GM12872 (cell line): ENCODE results near the gene EPB41.

Experiments
- TF ChIP-seq, protein P1 (sequence below): IDR thresholded peaks from 3 replicates; pipeline ENCODE4 v1.5.1; 2011; ENCODE audit warnings: low read depth, mild to moderate bottlenecking, low read length, moderate library complexity; ENCODE audit not compliant: insufficient read depth

Gene EPB41

DNA sequence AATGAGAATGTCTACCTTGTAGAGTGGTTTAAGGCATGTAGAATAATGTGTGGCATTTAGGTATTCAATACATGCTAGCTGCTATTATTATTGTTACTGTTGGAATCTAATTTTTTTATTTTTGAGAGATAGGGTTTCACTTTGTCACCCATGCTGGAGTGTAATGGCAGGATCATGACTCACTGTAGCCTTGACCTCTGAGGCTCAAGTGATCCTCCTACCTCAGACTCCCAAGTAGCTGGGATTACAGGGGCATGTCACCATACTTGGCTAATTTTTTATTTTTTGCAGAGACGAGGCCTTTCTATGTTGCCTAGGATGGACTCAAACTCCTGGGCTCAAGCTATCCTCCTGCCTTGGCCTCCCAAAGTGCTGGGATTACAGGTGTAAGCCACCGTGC is 61.9 kb downstream of the EPB41 start:
- TF ChIP-seq, protein P1, sequence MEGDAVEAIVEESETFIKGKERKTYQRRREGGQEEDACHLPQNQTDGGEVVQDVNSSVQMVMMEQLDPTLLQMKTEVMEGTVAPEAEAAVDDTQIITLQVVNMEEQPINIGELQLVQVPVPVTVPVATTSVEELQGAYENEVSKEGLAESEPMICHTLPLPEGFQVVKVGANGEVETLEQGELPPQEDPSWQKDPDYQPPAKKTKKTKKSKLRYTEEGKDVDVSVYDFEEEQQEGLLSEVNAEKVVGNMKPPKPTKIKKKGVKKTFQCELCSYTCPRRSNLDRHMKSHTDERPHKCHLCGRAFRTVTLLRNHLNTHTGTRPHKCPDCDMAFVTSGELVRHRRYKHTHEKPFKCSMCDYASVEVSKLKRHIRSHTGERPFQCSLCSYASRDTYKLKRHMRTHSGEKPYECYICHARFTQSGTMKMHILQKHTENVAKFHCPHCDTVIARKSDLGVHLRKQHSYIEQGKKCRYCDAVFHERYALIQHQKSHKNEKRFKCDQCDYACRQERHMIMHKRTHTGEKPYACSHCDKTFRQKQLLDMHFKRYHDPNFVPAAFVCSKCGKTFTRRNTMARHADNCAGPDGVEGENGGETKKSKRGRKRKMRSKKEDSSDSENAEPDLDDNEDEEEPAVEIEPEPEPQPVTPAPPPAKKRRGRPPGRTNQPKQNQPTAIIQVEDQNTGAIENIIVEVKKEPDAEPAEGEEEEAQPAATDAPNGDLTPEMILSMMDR, result no peak

DNA sequence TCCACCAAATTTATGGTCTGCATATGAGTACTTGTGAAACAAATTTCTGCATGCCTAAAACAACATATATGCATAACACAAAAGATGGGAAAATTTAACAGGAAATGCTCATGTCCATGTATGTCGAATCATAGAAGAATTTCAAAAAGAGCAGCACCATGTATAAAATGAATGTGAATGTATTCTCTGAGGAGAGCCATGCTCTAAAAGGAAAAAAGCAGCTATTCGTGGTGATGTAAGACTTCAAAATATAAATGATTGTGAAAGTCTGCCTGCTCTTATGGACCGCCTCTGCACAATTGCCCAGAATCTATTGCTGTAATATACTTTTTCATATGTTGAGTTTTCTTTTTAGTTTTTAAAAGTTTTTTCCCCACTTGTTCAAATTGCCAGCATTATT is 66.8 kb downstream of the EPB41 start:
- TF ChIP-seq, protein P1, result no peak

DNA sequence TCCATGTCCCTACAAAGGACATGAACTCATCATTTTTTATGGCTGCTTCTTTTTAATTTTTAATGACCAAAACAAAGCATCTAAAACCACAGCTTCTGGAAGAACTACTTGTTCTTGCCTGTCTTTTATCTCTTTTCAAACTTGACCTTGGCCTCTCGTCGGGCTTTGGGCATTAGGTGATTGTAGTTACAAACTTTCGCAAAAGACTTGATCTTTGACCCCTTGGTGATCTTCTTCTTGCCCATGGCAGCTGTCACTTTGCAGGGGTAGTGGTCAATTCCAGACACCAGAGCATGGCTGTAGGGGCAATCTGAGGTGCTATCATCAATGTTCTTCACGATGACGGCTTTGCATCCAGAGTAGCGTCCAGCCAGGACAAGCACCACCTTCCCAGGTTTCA is 67.8 kb downstream of the EPB41 start:
- TF ChIP-seq, protein P1, result no peak

DNA sequence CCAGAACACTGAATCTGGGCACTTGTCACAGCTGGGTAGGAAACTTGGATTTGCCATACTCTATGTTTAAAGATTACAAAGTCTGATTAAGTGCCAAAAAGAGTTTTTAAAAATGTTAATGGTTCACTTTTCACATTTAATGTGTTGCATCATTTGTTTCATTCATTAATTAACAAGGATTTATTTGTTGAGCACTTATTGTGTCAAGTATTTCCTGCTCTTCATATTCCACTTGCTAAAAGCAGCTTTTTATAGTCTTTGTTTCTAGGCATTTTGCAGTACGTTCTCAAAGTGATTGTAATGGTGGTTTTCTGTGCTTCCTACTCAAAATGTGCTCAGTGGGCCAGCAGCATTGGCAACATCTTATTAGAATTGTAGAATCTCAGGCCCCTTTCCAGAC is 68.7 kb downstream of the EPB41 start:
- TF ChIP-seq, protein P1, result no peak

DNA sequence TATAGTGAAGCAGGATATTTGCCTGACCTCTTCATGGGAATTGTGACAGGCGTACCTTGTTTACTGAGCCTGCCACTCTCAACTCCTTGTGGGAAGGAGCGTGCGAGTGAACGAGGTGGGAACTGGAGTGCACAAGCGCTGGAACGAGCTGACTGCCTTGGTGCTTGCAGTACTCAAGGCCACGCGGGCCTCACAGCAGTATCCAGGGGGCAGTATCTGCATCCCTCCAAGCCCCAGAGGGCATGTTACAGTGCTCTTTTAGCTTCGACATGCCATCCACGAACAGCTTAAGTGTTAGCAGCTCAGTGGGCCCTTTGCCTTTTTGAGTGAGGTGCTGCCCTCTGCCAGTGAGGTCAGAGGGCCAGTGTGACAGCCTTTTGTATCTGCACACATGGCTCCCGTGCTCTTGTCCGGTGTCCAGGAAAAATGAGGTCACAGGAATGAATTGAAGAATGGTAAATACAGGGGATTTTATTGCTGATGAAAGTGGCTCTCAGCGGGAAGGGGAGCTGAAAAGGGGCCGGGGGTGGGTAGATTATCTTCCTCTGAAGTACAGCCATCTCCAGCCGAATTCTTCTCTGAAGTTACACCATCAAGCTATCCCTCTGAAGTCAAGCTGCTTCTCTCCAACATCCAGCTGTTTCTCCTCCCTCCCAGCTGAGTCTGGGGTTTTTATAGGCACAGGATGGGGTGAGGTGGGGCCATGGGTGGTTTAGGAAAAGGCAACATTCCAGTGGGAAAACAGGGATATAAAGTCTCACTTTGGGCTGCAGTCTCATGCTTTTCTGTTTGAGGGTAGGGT is 69.3 kb downstream of the EPB41 start:
- TF ChIP-seq, protein P1, result no peak

DNA sequence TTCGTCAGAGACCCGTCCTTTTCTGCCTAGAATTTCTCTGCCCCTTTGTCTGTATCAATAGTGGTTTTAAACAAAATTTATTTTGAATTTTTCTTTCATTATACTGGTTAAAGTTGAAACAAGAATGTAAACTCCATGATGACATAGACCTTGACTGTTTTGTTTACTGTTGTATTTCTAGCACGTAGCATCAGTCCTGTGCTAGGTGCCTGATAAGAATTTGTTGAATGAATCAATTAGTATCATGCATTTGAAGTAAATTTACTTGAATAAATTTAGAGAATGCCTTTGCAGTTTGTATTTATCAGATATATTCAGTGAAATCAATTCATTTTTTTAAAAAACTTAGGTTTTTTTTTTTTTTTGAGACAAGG is 69.9 kb downstream of the EPB41 start:
- TF ChIP-seq, protein P1, result no peak

DNA sequence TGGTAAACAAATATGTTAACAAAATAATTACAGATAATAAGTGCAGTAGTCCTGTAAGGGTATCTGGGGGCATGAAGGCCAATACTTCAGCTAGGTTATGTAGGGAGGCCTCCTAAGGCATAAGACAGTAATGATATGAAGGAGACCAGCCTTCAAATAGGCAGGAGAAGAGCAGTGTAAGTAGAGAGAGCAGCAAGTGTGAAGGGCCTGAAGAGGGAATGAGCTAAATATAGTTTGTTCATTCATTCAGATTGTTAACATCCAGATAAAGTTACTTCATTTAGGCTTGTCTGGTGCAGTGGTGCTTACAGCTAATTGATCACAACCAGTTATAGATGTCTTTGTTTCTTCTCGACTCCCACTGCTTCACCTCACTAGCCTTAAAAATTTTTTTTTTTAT is 71.1 kb downstream of the EPB41 start:
- TF ChIP-seq, protein P1, result no peak
